IPS-18c (cell line): ENCODE measurements around the gene NAV2.
"Not testable (repeated sequence)": the region's sequence is repeated elsewhere in the genome, so short reads cannot be mapped to it uniquely, and the experiment has no call there.

Experiments
- H3K4me3 ChIP-seq: 2 replicates; pipeline ENCODE4 v1.7.0; 2013; ENCODE audit warnings: low read depth, mild to moderate bottlenecking, low read length, moderate library complexity; ENCODE audit not compliant: insufficient read depth
- H3K9me3 ChIP-seq: one replicate; pipeline ENCODE4 v1.6.1; 2013; ENCODE audit warnings: mild to moderate bottlenecking, low read length, moderate library complexity; ENCODE audit not compliant: control insufficient read depth, insufficient read depth

Gene NAV2

GRCh38 chr11:19939415-19939929 lies 226.8 kb downstream of the NAV2 start:
- no peak overlapping the region for H3K4me3 ChIP-seq
- peaks cover 2% of the 10 kb centered on the region for H3K9me3 ChIP-seq

- Histone ChIP-seq H3K9me3 (peaks cover 2% of the 10 kb centered on the region), H3K4me3 (no peak overlapping the region)
These were observed 228.2 kb downstream of the NAV2 start for GRCh38 chr11:19940831-19941230.

GRCh38 chr11:19946681-19947080 lies 234.0 kb downstream of the NAV2 start:
- H3K4me3 ChIP-seq, result no peak overlapping the region
- no peaks in the 10 kb centered on the region for H3K9me3 ChIP-seq

GRCh38 chr11:19947537-19948114 lies 235.0 kb downstream of the NAV2 start:
- no peak overlapping the region for H3K4me3 ChIP-seq
- H3K9me3 ChIP-seq, result no peaks in the 10 kb centered on the region

- no peak overlapping the region for H3K4me3 ChIP-seq
- no peaks in the 10 kb centered on the region for H3K9me3 ChIP-seq
These were observed 237.0 kb downstream of the NAV2 start for GRCh38 chr11:19949606-19950005.

GRCh38 chr11:19951558-19952115 lies 239.0 kb downstream of the NAV2 start:
- H3K4me3 ChIP-seq, result no peak overlapping the region

GRCh38 chr11:19952116-19952605 lies 239.5 kb downstream of the NAV2 start:
- H3K9me3 ChIP-seq, result no peaks in the 10 kb centered on the region
- no peak overlapping the region for H3K4me3 ChIP-seq

More at GRCh38 chr11:19951558-19952115, 239.0 kb downstream of the NAV2 start:
- no peaks in the 10 kb centered on the region for H3K9me3 ChIP-seq

GRCh38 chr11:19952911-19953310 lies 240.3 kb downstream of the NAV2 start:
- H3K9me3 ChIP-seq, result no peaks in the 10 kb centered on the region
- no peak overlapping the region for H3K4me3 ChIP-seq

- H3K9me3 ChIP-seq, result no peaks in the 10 kb centered on the region
- no peak overlapping the region for H3K4me3 ChIP-seq
These were observed 240.7 kb downstream of the NAV2 start for GRCh38 chr11:19953336-19953735.

GRCh38 chr11:19953909-19954308 lies 241.3 kb downstream of the NAV2 start:
- no peak overlapping the region for H3K4me3 ChIP-seq
- no peaks in the 10 kb centered on the region for H3K9me3 ChIP-seq

GRCh38 chr11:19954899-19955298 lies 242.3 kb downstream of the NAV2 start:
- no peak overlapping the region for H3K4me3 ChIP-seq
- no peaks in the 10 kb centered on the region for H3K9me3 ChIP-seq

- no peak overlapping the region for H3K4me3 ChIP-seq
These were observed 243.0 kb downstream of the NAV2 start for GRCh38 chr11:19955660-19956059.

GRCh38 chr11:19956228-19956627 lies 243.6 kb downstream of the NAV2 start:
- H3K9me3 ChIP-seq, result no peaks in the 10 kb centered on the region
- no peak overlapping the region for H3K4me3 ChIP-seq

More at GRCh38 chr11:19955660-19956059, 243.0 kb downstream of the NAV2 start:
- H3K9me3 ChIP-seq, result no peaks in the 10 kb centered on the region

GRCh38 chr11:19957294-19957943 lies 244.8 kb downstream of the NAV2 start:
- Histone ChIP-seq H3K9me3 (no peaks in the 10 kb centered on the region), H3K4me3 (no peak overlapping the region)

- no peaks in the 10 kb centered on the region for H3K9me3 ChIP-seq
- H3K4me3 ChIP-seq, result no peak overlapping the region
These were observed 245.6 kb downstream of the NAV2 start for GRCh38 chr11:19958204-19958603.

GRCh38 chr11:19959210-19959609 lies 246.6 kb downstream of the NAV2 start:
- no peaks in the 10 kb centered on the region for H3K9me3 ChIP-seq
- H3K4me3 ChIP-seq, result no peak overlapping the region

GRCh38 chr11:19959648-19960059 lies 247.0 kb downstream of the NAV2 start:
- Histone ChIP-seq H3K9me3 (no peaks in the 10 kb centered on the region), H3K4me3 (no peak overlapping the region)

GRCh38 chr11:19960410-19960809 lies 247.8 kb downstream of the NAV2 start:
- H3K4me3 ChIP-seq, H3K9me3 ChIP-seq: not testable (repeated sequence)
